SIG-M5 treated with dmso at 0.1 percent for 504 hours (cell line): ENCODE measurements around the gene GRIN3A.
"Not testable (repeated sequence)": the region's sequence is repeated elsewhere in the genome, so short reads cannot be mapped to it uniquely, and the experiment has no call there.

Experiments
- DNase-seq: peaks from one replicate; lab custom pipeline; 2025; ENCODE audit not compliant: unreplicated experiment; lab: John Stamatoyannopoulos, UW

Gene GRIN3A

GRCh38 chr9:101634741-101635409, 103.6 kb downstream of the GRIN3A start:
- no peak for DNase-seq

- DNase-seq = no peak
These were observed 105.8 kb downstream of the GRIN3A start for GRCh38 chr9:101632611-101633010.

- DNase-seq = no peak
These were observed 106.6 kb downstream of the GRIN3A start for GRCh38 chr9:101631892-101632291.

GRCh38 chr9:101629636-101630035, 108.8 kb downstream of the GRIN3A start:
- peak; percentile 24 for DNase-seq

- DNase-seq = no peak
These were observed 110.3 kb downstream of the GRIN3A start for GRCh38 chr9:101628173-101628572.

GRCh38 chr9:101626295-101626694, 112.2 kb downstream of the GRIN3A start:
- DNase-seq = no peak

GRCh38 chr9:101625876-101626275, 112.6 kb downstream of the GRIN3A start:
- no peak for DNase-seq

GRCh38 chr9:101620452-101620851, 118.0 kb downstream of the GRIN3A start:
- DNase-seq = no peak

GRCh38 chr9:101618698-101619097, 119.7 kb downstream of the GRIN3A start:
- no peak for DNase-seq

GRCh38 chr9:101605547-101605946, 132.9 kb downstream of the GRIN3A start:
- DNase-seq = no peak

- no peak for DNase-seq
These were observed 134.2 kb downstream of the GRIN3A start for GRCh38 chr9:101604296-101604695.

GRCh38 chr9:101601904-101602765, 136.3 kb downstream of the GRIN3A start:
- DNase-seq = peak; percentile 35

GRCh38 chr9:101594796-101595195, 143.7 kb downstream of the GRIN3A start, which contains the start of gene PPP3R2:
Gene PPP3R2 (minus strand): TSS chr9:101594969. CDS start chr9:101594921, 48 bp downstream.
- no peak for DNase-seq

GRCh38 chr9:101593345-101593744, 145.1 kb downstream of the GRIN3A start:
- no peak for DNase-seq

GRCh38 chr9:101592788-101593187, 145.7 kb downstream of the GRIN3A start:
- DNase-seq = no peak

GRCh38 chr9:101591787-101592446, 146.5 kb downstream of the GRIN3A start:
- no peak for DNase-seq

- DNase-seq = no peak
These were observed 147.5 kb downstream of the GRIN3A start for GRCh38 chr9:101590901-101591300.

- DNase-seq = not testable (repeated sequence)
These were observed 148.4 kb downstream of the GRIN3A start for GRCh38 chr9:101590074-101590473.

GRCh38 chr9:101587332-101588043, 151.0 kb downstream of the GRIN3A start:
- no peak for DNase-seq

GRCh38 chr9:101586651-101587050, 151.8 kb downstream of the GRIN3A start:
- no peak for DNase-seq

GRCh38 chr9:101585740-101586139, 152.7 kb downstream of the GRIN3A start:
- DNase-seq = peak; percentile 85
